ENCODE measurements around the gene TMEM60.

The TMEM60 gene

DNA sequence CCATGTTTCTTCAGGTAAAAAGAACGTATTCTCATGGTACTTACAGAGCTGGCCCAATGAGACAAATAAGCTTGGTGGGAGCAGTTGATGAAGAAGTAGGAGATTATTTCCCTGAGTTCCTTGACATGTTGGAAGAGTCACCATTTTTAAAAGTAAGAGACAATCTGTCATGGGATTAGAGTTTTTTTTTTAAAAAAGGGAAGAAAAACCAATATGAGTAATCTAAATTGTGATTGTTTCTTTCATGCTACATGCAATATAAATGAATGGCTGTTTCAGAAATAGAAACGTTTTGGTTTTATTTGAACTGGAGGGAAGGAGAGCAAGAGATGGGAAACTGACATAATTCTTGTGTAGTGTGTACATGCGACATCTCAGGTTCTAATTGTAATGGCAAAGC lies 32.8 kb downstream of the TMEM60 start:
- Histone ChIP-seq H3K4me3 (ENCODE audit: low read length) (no peak overlapping the region), H3K9ac (ENCODE audit: low read length) (no peak overlapping the region), H3K4me1 (ENCODE audit: control insufficient read depth, insufficient read depth, low read length) (peaks cover 11% of the 10 kb centered on the region), H3K36me3 (ENCODE audit: control insufficient read depth, insufficient read depth, low read length) (no peaks in the 10 kb centered on the region), H3K27me3 (ENCODE audit: control insufficient read depth, insufficient read depth, low read length) (no peaks in the 10 kb centered on the region), H3K9me3 (ENCODE audit: control insufficient read depth, low read length) (no peaks in the 10 kb centered on the region)

DNA sequence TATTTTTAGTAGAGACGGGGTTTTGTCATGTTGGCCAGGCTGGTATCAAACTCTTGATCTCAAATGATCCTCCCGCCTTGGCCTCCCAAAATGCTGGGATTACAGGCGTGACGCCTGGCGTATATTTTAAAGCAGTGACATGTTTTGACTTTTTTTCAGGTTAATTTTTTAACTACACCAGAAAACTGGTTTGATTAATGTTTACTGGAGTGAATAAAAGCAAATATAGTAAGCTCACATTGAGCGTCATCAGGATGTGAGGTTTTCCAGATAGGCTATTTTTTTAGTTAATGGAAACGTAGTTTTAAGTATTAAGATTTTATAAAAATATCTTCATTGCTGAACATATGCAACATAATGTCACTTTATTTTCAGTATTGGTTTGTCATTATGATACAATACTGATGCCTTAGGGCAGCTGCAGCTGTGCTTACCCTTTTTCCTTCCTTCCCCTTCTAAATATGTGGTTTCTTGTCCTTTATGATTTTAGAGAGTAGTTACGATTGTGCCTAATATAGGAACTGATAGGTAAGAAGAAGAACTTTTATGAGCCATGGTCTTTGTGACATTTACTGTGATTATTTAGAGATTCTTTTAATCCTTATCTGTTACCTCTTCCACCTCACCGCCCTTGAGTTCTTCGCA lies 37.3 kb downstream of the TMEM60 start:
- Histone ChIP-seq H3K27me3 (ENCODE audit: control insufficient read depth, insufficient read depth, low read length) (no peaks in the 10 kb centered on the region), H3K9ac (ENCODE audit: low read length) (no peak overlapping the region)

DNA sequence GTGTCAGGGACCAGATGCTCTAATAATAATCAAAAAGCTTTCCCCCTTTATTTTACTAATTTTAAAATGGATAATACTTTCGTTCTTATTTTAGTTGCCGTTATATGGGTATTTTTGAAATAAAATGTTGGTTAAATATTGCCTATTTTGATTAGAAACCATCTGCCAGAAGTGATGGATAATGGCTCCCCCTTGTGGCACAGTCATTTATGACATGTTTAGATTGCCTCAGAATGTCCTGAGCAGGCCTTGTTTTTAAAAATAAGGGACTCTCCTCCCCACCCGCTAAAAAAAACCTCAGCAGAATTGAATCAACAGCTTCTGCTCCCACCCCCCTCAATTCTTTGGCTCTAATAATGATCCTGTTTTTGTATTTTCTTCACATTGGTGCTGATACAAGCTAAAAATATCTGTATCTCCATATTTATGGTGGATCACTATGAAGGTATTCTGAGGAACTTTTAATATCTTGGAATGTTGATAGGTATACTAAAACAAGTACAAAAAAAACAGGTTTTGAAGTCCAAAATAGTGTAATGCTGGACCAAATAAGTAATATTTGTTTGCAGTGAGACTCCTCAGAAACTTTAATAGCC lies 38.8 kb downstream of the TMEM60 start:
- Histone ChIP-seq H3K9me3 (ENCODE audit: control insufficient read depth, low read length) (no peaks in the 10 kb centered on the region), H3K27me3 (ENCODE audit: control insufficient read depth, insufficient read depth, low read length) (no peaks in the 10 kb centered on the region), H3K4me3 (ENCODE audit: low read length) (no peak overlapping the region), H3K4me1 (ENCODE audit: control insufficient read depth, insufficient read depth, low read length) (peaks cover 6% of the 10 kb centered on the region), H3K9ac (ENCODE audit: low read length) (no peak overlapping the region), H3K36me3 (ENCODE audit: control insufficient read depth, insufficient read depth, low read length) (no peaks in the 10 kb centered on the region)

More for the DNA sequence above, 37.3 kb downstream of the TMEM60 start:
- Histone ChIP-seq H3K4me3 (ENCODE audit: low read length) (no peak overlapping the region), H3K9me3 (ENCODE audit: control insufficient read depth, low read length) (no peaks in the 10 kb centered on the region), H3K36me3 (ENCODE audit: control insufficient read depth, insufficient read depth, low read length) (no peaks in the 10 kb centered on the region), H3K4me1 (ENCODE audit: control insufficient read depth, insufficient read depth, low read length) (peaks cover 11% of the 10 kb centered on the region)

DNA sequence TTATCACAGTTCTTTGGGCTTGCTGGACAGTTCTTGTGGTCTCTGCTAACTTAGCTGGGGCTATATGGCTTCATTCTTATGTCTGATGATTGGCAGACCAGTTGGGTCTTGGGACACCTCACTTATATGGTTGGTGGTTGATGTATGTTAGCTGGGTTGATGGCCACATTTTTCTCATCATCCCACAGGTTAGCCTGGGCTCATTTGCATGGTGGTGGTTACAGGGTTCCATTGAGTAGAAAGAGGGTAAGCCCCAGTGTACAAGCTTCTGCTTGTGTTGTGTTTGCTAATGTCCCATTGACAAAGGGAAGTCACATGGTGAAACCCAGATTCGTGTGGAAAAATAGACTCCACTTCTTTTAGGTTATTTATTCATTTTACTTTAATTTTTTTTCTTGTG lies 40.6 kb downstream of the TMEM60 start:
- Histone ChIP-seq H3K27me3 (ENCODE audit: control insufficient read depth, insufficient read depth, low read length) (no peaks in the 10 kb centered on the region), H3K4me3 (ENCODE audit: low read length) (no peak overlapping the region), H3K4me1 (ENCODE audit: control insufficient read depth, insufficient read depth, low read length) (peaks cover 23% of the 10 kb centered on the region), H3K9ac (ENCODE audit: low read length) (no peak overlapping the region), H3K36me3 (ENCODE audit: control insufficient read depth, insufficient read depth, low read length) (peaks cover 4% of the 10 kb centered on the region), H3K9me3 (ENCODE audit: control insufficient read depth, low read length) (no peaks in the 10 kb centered on the region)

DNA sequence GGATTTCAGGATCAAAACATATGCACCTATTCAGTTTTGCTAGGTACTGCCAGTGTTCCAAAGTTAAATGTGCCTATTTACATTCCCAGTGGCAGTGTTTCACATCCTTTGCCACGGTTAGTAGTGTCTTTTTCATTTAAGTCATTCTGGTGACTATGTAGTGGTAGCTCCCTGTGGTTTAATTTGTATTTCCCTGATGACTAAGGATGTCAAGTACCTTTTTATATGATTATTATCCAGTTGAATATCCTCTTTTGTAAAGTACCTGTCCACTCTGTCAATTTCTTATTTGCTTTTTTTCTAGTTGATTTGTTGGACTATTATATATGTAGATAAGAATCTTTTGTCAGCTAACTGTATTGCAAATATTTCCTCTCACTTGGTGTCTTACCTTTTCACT lies 45.1 kb downstream of the TMEM60 start:
- Histone ChIP-seq H3K36me3 (ENCODE audit: control insufficient read depth, insufficient read depth, low read length) (peaks cover 4% of the 10 kb centered on the region), H3K9me3 (ENCODE audit: control insufficient read depth, low read length) (no peaks in the 10 kb centered on the region), H3K27me3 (ENCODE audit: control insufficient read depth, insufficient read depth, low read length) (no peaks in the 10 kb centered on the region), H3K4me3 (ENCODE audit: low read length) (no peak overlapping the region), H3K4me1 (ENCODE audit: control insufficient read depth, insufficient read depth, low read length) (peaks cover 29% of the 10 kb centered on the region), H3K9ac (ENCODE audit: low read length) (no peak overlapping the region)

DNA sequence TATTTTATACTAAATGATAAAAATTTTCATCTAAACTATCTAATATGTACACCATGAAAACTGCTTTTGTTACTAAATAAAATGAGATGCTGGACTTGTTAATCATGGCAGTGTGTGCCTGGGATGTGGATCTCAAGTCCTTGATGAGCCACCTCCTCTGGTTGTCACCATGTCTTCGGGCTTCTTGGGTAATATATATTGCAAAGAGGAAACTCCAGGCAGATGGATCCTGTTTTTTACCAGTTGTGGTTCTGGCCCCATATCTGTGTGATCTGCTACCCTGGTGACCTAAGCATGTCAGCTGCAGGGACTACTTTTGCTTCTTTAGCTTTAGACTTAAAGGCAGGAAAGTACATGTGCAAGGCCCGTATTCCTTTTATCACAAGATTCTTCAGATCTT lies 46.2 kb downstream of the TMEM60 start:
- Histone ChIP-seq H3K4me3 (ENCODE audit: low read length) (no peak overlapping the region), H3K27me3 (ENCODE audit: control insufficient read depth, insufficient read depth, low read length) (no peaks in the 10 kb centered on the region), H3K36me3 (ENCODE audit: control insufficient read depth, insufficient read depth, low read length) (peaks cover 4% of the 10 kb centered on the region), H3K9ac (ENCODE audit: low read length) (no peak overlapping the region), H3K9me3 (ENCODE audit: control insufficient read depth, low read length) (no peaks in the 10 kb centered on the region), H3K4me1 (ENCODE audit: control insufficient read depth, insufficient read depth, low read length) (peaks cover 33% of the 10 kb centered on the region)

DNA sequence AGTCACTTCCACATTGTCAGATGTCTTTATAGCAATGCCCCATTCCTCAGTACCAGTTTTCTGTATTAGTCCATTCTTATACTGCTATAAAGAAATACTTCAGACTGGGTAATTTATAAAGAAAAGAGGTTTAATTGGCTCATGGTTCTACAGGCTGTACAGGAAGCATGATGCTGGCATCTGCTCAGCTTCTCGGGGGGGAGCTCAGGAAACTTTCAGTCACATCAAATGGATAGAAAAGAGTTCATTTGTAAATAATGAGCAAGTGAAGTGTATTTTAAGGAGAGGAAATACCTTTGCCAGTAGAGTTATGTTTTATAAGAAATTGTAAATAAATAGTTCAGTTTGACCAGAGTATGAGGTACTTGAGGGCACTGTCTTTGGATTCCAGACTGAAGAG lies 50.5 kb downstream of the TMEM60 start:
- Histone ChIP-seq H3K9me3 (ENCODE audit: control insufficient read depth, low read length) (no peaks in the 10 kb centered on the region), H3K4me1 (ENCODE audit: control insufficient read depth, insufficient read depth, low read length) (peaks cover 23% of the 10 kb centered on the region), H3K27me3 (ENCODE audit: control insufficient read depth, insufficient read depth, low read length) (no peaks in the 10 kb centered on the region), H3K4me3 (ENCODE audit: low read length) (no peak overlapping the region), H3K9ac (ENCODE audit: low read length) (no peak overlapping the region), H3K36me3 (ENCODE audit: control insufficient read depth, insufficient read depth, low read length) (no peaks in the 10 kb centered on the region)

DNA sequence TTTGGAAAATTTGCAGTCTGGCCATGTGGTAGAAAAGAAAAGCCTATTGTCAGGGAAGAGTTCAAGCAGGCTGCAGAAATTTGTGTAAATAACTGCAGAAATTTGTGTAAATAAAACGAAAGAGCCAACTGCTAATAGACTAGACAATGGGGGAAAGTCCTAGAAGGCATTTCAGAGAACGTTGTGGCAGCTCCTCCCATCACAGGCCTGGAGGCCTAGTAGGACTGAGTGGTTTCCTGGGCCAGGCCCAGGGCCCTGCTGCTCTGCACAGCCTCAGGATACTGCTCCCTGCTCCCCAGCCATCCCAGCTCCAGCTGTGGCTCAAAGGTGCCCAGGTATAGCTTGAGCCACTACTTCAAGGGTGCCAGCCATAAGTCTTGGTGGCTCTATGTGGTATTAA lies 51.1 kb downstream of the TMEM60 start:
- Histone ChIP-seq H3K27me3 (ENCODE audit: control insufficient read depth, insufficient read depth, low read length) (no peaks in the 10 kb centered on the region), H3K9ac (ENCODE audit: low read length) (no peak overlapping the region), H3K4me1 (ENCODE audit: control insufficient read depth, insufficient read depth, low read length) (peaks cover 18% of the 10 kb centered on the region), H3K9me3 (ENCODE audit: control insufficient read depth, low read length) (no peaks in the 10 kb centered on the region), H3K36me3 (ENCODE audit: control insufficient read depth, insufficient read depth, low read length) (no peaks in the 10 kb centered on the region), H3K4me3 (ENCODE audit: low read length) (no peak overlapping the region)

DNA sequence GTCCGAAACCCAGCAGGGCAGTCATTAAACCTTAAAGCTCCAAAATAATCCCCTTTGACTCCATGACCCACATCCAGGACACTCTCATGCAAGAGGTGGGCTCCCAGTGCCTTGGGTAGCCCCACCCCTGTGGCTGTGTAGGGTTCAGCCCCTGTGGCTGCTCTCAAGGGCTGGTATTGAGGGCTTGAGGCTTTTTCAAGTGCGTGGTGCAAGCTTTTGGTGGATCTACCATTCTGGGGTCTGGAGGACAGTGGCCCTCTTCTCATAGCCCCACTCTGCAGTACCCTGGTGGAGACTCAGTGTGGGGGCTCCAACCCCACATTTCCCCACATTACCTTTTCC lies 51.4 kb downstream of the TMEM60 start:
- peaks cover 14% of the 10 kb centered on the region for H3K4me1 ChIP-seq (ENCODE audit: control insufficient read depth, insufficient read depth, low read length)
- no peak overlapping the region for H3K4me3 ChIP-seq (ENCODE audit: low read length)
- no peaks in the 10 kb centered on the region for H3K36me3 ChIP-seq (ENCODE audit: control insufficient read depth, insufficient read depth, low read length)
- no peaks in the 10 kb centered on the region for H3K9me3 ChIP-seq (ENCODE audit: control insufficient read depth, low read length)
- H3K27me3 ChIP-seq (ENCODE audit: control insufficient read depth, insufficient read depth, low read length) = no peaks in the 10 kb centered on the region
- no peak overlapping the region for H3K9ac ChIP-seq (ENCODE audit: low read length)

DNA sequence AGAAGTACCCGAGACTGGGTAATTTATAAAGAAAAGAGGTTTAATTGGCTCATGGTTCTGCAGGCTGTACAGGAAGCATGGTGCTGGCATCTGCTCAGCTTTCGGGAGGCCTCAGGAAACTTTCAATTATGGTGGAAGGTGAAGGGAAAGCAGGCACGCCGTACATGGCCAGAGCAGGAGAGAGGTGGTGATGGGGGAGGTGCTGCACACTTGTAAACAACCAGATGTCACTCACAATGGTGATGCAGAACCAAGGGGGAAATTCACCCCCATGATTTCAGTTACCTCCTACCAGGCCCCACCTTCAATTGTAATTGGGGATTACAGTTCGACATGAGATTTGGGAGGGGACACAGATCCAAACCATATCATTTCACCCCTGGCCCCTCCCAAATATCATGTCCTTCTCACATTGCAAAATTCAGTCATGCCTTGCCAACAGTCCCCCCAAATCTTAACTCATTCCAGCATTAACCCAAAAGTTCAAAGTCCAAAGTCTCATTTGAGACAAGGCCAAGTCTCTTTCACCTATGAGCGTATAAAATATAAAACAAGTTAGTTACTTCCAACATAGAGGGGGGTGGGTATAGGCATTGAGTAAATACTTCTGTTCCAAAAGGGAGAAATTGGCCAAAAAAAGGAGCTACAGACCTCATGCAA lies 51.9 kb downstream of the TMEM60 start:
- Histone ChIP-seq H3K4me3 (ENCODE audit: low read length) (no peak overlapping the region), H3K36me3 (ENCODE audit: control insufficient read depth, insufficient read depth, low read length) (no peaks in the 10 kb centered on the region), H3K9ac (ENCODE audit: low read length) (no peak overlapping the region), H3K27me3 (ENCODE audit: control insufficient read depth, insufficient read depth, low read length) (no peaks in the 10 kb centered on the region), H3K4me1 (ENCODE audit: control insufficient read depth, insufficient read depth, low read length) (peaks cover 9% of the 10 kb centered on the region), H3K9me3 (ENCODE audit: control insufficient read depth, low read length) (no peaks in the 10 kb centered on the region)

DNA sequence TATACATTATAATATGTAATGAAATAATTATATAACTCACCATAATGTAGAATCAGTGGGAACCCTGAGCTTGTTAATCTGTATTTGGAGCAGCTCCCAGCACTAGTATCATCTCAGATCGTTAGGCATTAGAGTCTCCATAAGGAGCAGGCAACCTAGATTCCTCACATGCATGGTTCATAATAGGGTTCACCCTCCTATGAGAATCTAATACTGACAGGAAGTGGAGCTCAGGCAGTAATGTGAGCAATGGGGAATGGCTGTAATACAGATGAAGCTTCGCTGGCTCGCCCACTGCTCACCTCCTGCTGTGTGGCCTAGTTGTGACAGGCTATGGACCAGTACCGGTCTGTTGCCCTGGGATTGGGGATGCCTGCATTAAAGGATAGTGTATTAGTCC lies 52.5 kb downstream of the TMEM60 start:
- Histone ChIP-seq H3K36me3 (ENCODE audit: control insufficient read depth, insufficient read depth, low read length) (no peaks in the 10 kb centered on the region), H3K9ac (ENCODE audit: low read length) (no peak overlapping the region), H3K4me1 (ENCODE audit: control insufficient read depth, insufficient read depth, low read length) (peaks cover 9% of the 10 kb centered on the region), H3K27me3 (ENCODE audit: control insufficient read depth, insufficient read depth, low read length) (no peaks in the 10 kb centered on the region), H3K4me3 (ENCODE audit: low read length) (no peak overlapping the region), H3K9me3 (ENCODE audit: control insufficient read depth, low read length) (no peaks in the 10 kb centered on the region)

Measured in mucosa of stomach (tissue), 1 donor.